Erythroblast (primary cell): ENCODE measurements around the gene FTO.

ENCODE experiments used
- GATA1 ChIP-seq: IDR thresholded peaks from 2 replicates; pipeline ENCODE4 v1.6.1; 2011; ENCODE audit warnings: low read depth, mild to moderate bottlenecking, control low read depth, low read length, moderate library complexity
- POLR2A ChIP-seq: IDR thresholded peaks from 2 replicates; pipeline ENCODE4 v1.6.1; 2011; ENCODE audit warnings: mild to moderate bottlenecking, low read length

- no peak for TF ChIP-seq POLR2A
- no peak for TF ChIP-seq GATA1
Observed at GRCh38 chr16:53753431-53753830, 49.5 kb downstream of the FTO start.
